Measurements from ENCODE around the gene SLC46A2. TPM values are rescaled to one million over a fixed set of nuclear protein-coding genes. Genes with fewer than 3 reads are reported as not detected.

The SLC46A2 gene
- total RNA-seq, 6 donors from 2014 or later, result 9.1 to 23.6 (median 14.8) TPM

DNA sequence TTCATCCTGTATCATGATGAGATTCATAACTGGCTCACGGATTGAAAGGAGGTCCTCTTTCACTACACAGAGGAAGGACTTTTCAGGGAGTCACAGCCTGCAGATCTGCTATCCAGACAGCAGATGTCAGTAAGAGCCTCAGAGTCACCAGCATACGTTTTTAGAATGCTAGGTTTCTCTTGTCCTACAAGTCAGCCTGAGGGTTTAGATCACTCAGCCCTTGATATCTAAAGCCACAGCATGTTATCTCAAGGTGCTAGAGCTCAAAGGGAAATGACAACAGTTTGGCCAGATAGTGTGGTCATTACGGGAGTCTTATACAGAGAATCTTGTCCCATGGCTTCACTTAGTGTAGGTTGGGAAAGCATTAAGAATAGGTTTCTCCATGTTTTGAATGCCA lies 30.9 kb upstream of the SLC46A2 start:
- TF ChIP-seq POLR2A (IDR thresholded peaks at IDR 0.05), result no peak
- no peak for TF ChIP-seq EP300 (IDR thresholded peaks at IDR 0.05)
- TF ChIP-seq POLR2AphosphoS5 (IDR thresholded peaks at IDR 0.05), result no peak
- TF ChIP-seq, protein P1, sequence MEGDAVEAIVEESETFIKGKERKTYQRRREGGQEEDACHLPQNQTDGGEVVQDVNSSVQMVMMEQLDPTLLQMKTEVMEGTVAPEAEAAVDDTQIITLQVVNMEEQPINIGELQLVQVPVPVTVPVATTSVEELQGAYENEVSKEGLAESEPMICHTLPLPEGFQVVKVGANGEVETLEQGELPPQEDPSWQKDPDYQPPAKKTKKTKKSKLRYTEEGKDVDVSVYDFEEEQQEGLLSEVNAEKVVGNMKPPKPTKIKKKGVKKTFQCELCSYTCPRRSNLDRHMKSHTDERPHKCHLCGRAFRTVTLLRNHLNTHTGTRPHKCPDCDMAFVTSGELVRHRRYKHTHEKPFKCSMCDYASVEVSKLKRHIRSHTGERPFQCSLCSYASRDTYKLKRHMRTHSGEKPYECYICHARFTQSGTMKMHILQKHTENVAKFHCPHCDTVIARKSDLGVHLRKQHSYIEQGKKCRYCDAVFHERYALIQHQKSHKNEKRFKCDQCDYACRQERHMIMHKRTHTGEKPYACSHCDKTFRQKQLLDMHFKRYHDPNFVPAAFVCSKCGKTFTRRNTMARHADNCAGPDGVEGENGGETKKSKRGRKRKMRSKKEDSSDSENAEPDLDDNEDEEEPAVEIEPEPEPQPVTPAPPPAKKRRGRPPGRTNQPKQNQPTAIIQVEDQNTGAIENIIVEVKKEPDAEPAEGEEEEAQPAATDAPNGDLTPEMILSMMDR (IDR thresholded peaks at IDR 0.05), result peak in 4 of 6 experiments; percentile 7 to 34 (median 28)
- 41 to 47% methylated on average over 3 of the region's 3 CpGs for WGBS, 2 donors
- H3K27me3 ChIP-seq, result no peaks in the 10 kb centered on the region
- ATAC-seq (ENCODE audit: low FRiP score in 2 of 2), result peak in 1 of 2 donors; percentile 74
- H3K9me3 ChIP-seq, result no peaks in the 10 kb centered on the region
- no peaks in the 10 kb centered on the region for H3K36me3 ChIP-seq
- no peak overlapping the region for H3K4me3 ChIP-seq
- H3K27ac ChIP-seq, result no peak overlapping the region
- H3K4me1 ChIP-seq, result no peaks in the 10 kb centered on the region
- DNase-seq, result no peak

DNA sequence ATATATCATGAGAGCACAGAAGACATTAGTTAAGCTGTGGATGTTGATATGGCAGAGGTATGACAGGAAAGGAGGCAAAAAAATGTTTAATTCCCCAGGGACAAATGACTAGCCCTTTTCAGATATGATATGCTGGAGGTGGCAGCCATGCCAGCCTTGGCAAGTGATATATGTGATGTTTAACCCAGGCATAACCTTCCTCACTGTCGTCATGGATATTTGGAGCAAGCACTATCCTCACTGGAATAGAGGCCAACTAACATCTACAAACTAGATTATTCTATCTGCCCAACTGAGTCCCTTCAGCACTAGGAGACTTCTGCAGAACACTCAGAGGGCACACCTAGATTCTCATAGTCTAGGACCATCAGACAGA lies 27.3 kb upstream of the SLC46A2 start:
- ATAC-seq (ENCODE audit: low FRiP score in 2 of 2) (no peak), DNase-seq (no peak)
- no peak overlapping the region for H3K4me3 ChIP-seq
- H3K4me1 ChIP-seq, result no peaks in the 10 kb centered on the region
- H3K9me3 ChIP-seq, result no peaks in the 10 kb centered on the region
- no peaks in the 10 kb centered on the region for H3K36me3 ChIP-seq
- H3K27me3 ChIP-seq, result no peaks in the 10 kb centered on the region
- H3K27ac ChIP-seq, result no peak overlapping the region
- WGBS, 2 donors, result 70 to 82% methylated on average over 1 of the region's 1 CpG
- TF ChIP-seq, protein P1 (IDR thresholded peaks at IDR 0.05), result no peak
- TF ChIP-seq POLR2AphosphoS5 (IDR thresholded peaks at IDR 0.05) (no peak), EP300 (IDR thresholded peaks at IDR 0.05) (no peak), POLR2A (IDR thresholded peaks at IDR 0.05) (no peak)

DNA sequence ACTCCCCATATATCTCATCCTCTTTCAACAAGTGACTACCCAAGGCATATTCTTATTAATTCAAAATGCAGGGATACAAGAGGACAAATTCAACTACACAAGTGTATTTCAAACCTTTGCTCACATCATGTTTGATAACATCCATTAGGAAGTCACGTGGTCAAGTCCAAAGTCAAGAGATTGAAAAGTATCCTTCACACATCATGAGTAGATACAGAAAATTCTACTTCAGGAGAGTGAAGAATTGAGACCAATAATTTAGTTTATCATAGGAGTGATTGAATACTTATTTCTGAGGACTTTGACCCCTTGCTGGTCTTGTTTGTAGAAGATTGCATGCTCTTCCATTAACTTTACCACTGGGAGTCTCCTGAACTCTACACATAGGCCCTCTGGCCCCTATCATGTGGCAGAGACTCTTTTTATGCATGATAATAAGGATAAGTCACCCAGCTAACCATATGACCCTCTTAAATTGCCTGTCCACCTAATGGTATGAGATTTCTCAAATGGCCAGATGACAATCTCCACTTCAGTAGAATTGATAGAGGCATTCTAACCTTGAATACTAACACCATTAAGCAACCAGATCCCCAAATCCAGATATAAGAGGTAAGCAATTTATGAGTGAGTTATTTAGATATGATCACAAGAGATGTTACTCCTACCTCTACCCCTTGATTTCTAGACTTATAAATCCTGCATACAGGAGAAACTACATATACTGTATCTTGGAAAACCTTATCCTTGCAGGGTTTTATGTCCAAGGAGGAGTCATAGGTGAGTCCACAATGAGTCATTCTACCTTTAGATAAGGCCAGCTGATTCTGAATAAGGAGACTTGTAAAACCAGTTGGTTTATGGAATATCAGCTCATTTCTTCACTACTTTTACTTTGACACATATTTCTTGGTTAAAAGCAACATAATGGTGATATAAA lies 26.6 kb upstream of the SLC46A2 start:
- no peaks in the 10 kb centered on the region for H3K36me3 ChIP-seq
- ATAC-seq (ENCODE audit: low FRiP score in 2 of 2) (no peak), DNase-seq (no peak)
- H3K27me3 ChIP-seq, result no peaks in the 10 kb centered on the region
- no peak overlapping the region for H3K27ac ChIP-seq
- no peaks in the 10 kb centered on the region for H3K9me3 ChIP-seq
- no peak overlapping the region for H3K4me3 ChIP-seq
- WGBS, 2 donors, result 58 to 83% methylated on average over 1 of the region's 1 CpG
- TF ChIP-seq POLR2A (IDR thresholded peaks at IDR 0.05) (no peak), EP300 (IDR thresholded peaks at IDR 0.05) (no peak), POLR2AphosphoS5 (IDR thresholded peaks at IDR 0.05) (no peak)
- TF ChIP-seq, protein P1 (IDR thresholded peaks at IDR 0.05), result no peak
- H3K4me1 ChIP-seq, result no peaks in the 10 kb centered on the region

DNA sequence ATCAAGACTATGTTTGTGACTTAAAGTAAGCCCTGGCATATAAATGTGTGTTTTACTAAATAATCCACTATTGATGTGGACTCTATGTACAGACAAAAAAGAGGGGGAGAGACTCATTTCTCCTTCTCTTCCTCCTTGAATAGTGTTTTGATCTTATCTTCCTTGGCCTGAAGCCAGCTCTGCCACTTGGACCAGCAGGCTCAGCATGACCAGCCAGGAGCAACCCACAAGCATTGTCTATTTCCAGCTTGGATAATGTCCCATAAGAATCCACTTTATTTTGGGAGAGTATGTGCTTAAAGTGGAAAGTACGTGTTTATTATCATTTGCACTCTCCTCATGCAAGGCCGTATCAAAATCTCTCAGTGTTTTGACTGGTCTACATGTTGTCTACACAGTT lies 23.8 kb upstream of the SLC46A2 start:
- DNase-seq, result no peak
- Histone ChIP-seq H3K36me3 (no peaks in the 10 kb centered on the region), H3K27ac (no peak overlapping the region), H3K27me3 (no peaks in the 10 kb centered on the region), H3K4me3 (no peak overlapping the region), H3K9me3 (no peaks in the 10 kb centered on the region), H3K4me1 (no peaks in the 10 kb centered on the region)
- no peak for TF ChIP-seq POLR2A (IDR thresholded peaks at IDR 0.05)
- ATAC-seq (ENCODE audit: low FRiP score in 2 of 2), result no peak
- 76 to 79% methylated on average over 2 of the region's 2 CpGs for WGBS, 2 donors

DNA sequence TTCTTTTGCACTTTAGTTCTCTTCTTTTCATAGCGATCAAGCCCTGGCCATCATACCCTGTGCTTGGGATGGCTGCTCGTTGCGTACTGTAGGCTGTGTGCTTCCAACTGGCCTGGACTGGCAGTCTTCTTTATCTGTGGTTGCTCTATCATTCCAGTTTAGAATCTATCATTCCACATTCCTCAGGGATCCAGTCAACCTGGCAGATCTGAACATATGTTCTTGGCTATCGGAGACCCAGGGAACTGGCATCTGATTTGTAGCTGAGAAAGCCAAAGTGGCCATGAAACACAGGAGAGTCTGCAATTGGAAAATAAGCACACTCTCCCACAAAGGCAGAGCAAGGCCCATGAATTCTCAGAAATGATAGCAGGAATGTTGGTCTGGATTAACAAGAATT lies 22.6 kb upstream of the SLC46A2 start:
- H3K36me3 ChIP-seq, result no peaks in the 10 kb centered on the region
- TF ChIP-seq POLR2A (IDR thresholded peaks at IDR 0.05) (no peak), EP300 (IDR thresholded peaks at IDR 0.05) (no peak)
- TF ChIP-seq, protein P1 (IDR thresholded peaks at IDR 0.05), result no peak
- WGBS, 2 donors, result 89 to 94% methylated on average over 4 of the region's 4 CpGs
- no peak for ATAC-seq (ENCODE audit: low FRiP score in 2 of 2)
- no peak for DNase-seq
- no peak overlapping the region for H3K4me3 ChIP-seq
- no peaks in the 10 kb centered on the region for H3K9me3 ChIP-seq
- H3K4me1 ChIP-seq, result no peaks in the 10 kb centered on the region
- no peak overlapping the region for H3K27ac ChIP-seq
- H3K27me3 ChIP-seq, result no peaks in the 10 kb centered on the region
